GM18519 (cell line): ENCODE results near the gene MT1F.

Experiments
- ATAC-seq: cut with Tn5 transposase; IDR thresholded peaks from one replicate; pipeline ENCODE4 v1.9.1; 2021; ENCODE audit warnings: mild to moderate bottlenecking, moderate library complexity; ENCODE audit not compliant: unreplicated experiment, low FRiP score

The MT1F gene

GRCh38 chr16:56625140-56625942 is 32.4 kb upstream of the MT1F start, which contains the start of gene MT1E:
TSS of gene MT1E (plus strand) at chr16:56625781. CDS start at chr16:56625852, 71 bp downstream.
- no peak for ATAC-seq

GRCh38 chr16:56625943-56626654 is 31.7 kb upstream of the MT1F start:
- no peak for ATAC-seq

GRCh38 chr16:56626685-56627084 is 31.1 kb upstream of the MT1F start:
- no peak for ATAC-seq

- no peak for ATAC-seq
Measured at GRCh38 chr16:56628486-56629350, 29.0 kb upstream of the MT1F start.

GRCh38 chr16:56629531-56629930 is 28.2 kb upstream of the MT1F start:
- ATAC-seq, result no peak

GRCh38 chr16:56630134-56630533 is 27.6 kb upstream of the MT1F start:
- peak; percentile 91 for ATAC-seq

GRCh38 chr16:56631197-56631596 is 26.6 kb upstream of the MT1F start:
- no peak for ATAC-seq

GRCh38 chr16:56631832-56632155 is 26.0 kb upstream of the MT1F start:
- no peak for ATAC-seq

- no peak for ATAC-seq
Measured at GRCh38 chr16:56632156-56632847, 25.5 kb upstream of the MT1F start, which contains the start of gene MT1M. TSS of gene MT1M (plus strand) at chr16:56632659. CDS start at chr16:56632732, 73 bp downstream.

GRCh38 chr16:56632848-56633365 is 24.9 kb upstream of the MT1F start:
- no peak for ATAC-seq

GRCh38 chr16:56633535-56633934 is 24.2 kb upstream of the MT1F start:
- no peak for ATAC-seq

- no peak for ATAC-seq
Measured at GRCh38 chr16:56634715-56635440, 22.9 kb upstream of the MT1F start.

GRCh38 chr16:56635441-56635967 is 22.3 kb upstream of the MT1F start:
- no peak for ATAC-seq

- ATAC-seq, result no peak
Measured at GRCh38 chr16:56636616-56637413, 20.9 kb upstream of the MT1F start.

- ATAC-seq, result no peak
Measured at GRCh38 chr16:56637814-56638750, 19.7 kb upstream of the MT1F start, which contains the start of gene MT1A. TSS of gene MT1A (plus strand) at chr16:56638666. CDS start at chr16:56638739, 73 bp downstream.

GRCh38 chr16:56639045-56639444 is 18.7 kb upstream of the MT1F start:
- no peak for ATAC-seq

- ATAC-seq, result no peak
Measured at GRCh38 chr16:56640076-56640475, 17.7 kb upstream of the MT1F start.
